GM19463 (cell line): ENCODE data around the gene ATOH1.

Source experiments
- ATAC-seq: cut with Tn5 transposase; IDR thresholded peaks from one replicate; pipeline ENCODE4 v1.9.1; 2021; ENCODE audit warnings: mild to moderate bottlenecking, moderate library complexity; ENCODE audit not compliant: unreplicated experiment

Gene ATOH1, protein sequence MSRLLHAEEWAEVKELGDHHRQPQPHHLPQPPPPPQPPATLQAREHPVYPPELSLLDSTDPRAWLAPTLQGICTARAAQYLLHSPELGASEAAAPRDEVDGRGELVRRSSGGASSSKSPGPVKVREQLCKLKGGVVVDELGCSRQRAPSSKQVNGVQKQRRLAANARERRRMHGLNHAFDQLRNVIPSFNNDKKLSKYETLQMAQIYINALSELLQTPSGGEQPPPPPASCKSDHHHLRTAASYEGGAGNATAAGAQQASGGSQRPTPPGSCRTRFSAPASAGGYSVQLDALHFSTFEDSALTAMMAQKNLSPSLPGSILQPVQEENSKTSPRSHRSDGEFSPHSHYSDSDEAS

DNA sequence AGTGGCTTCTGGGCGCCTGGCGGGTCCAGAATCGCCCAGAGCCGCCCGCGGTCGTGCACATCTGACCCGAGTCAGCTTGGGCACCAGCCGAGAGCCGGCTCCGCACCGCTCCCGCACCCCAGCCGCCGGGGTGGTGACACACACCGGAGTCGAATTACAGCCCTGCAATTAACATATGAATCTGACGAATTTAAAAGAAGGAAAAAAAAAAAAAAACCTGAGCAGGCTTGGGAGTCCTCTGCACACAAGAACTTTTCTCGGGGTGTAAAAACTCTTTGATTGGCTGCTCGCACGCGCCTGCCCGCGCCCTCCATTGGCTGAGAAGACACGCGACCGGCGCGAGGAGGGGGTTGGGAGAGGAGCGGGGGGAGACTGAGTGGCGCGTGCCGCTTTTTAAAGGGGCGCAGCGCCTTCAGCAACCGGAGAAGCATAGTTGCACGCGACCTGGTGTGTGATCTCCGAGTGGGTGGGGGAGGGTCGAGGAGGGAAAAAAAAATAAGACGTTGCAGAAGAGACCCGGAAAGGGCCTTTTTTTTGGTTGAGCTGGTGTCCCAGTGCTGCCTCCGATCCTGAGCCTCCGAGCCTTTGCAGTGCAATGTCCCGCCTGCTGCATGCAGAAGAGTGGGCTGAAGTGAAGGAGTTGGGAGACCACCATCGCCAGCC lies at the start of gene ATOH1:
ATOH1 (plus strand) TSS at position 422 of the 663 bp plus-strand sequence; CDS start at position 596, 174 bp downstream.
- ATAC-seq, result peak; percentile 21

DNA sequence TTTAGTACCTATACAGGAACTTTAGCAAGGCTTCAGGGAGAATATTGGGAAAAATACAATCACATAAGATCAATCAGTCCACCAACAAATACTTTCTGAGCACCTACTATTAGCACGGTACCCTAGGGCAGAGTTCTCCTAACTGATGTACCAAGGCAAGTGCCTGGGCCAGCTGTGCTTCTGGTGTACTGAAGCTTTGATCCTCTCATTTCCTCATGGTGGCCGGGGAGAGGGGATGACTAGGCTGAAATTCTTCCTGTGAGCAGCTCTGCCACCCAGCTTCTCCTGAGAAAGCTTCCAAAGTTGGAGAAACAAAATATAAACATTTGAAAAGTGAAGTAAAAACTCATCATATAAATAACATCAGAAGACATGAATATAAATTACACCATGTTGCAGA lies 49.3 kb upstream of the ATOH1 start:
- ATAC-seq, result no peak

DNA sequence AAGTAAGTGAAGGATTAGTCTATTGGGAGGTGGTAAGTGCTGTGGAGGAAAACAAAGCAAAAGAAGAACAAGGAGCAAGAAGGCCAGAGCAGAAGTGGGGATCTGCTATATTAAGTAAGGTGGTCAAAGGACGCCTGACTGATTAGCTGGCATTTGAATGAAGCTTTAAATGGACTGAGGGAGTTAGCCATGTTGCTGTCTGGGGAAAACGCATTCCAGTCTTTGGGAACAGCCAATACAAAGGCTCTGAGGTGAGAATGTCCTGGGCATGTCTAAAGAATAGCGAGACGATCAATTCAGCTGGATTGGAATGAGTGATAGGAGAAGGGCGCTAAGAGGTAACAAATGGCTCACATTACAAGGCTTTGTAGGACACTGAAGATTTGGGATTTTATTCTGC lies 48.5 kb upstream of the ATOH1 start:
- ATAC-seq, result no peak

DNA sequence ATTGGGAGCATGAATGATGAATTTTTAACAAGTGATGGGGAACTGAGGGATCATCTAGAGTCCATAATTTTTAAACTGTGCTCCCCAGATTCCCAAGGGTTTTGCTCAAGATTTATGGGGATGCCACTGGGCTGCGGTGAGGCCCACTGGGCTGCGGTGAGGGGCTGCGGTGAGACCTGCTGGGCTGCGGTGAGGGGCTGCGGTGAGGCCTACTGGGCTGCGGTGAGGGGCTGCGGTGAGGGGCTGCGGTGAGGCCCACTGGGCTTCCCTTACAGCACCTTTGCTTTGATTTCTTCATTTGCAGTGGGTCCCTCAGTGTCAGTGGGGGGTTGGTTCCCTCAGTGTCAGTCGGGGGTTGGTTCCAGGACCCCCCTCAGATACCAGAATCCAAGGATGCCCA lies 47.4 kb upstream of the ATOH1 start:
- ATAC-seq, result no peak

DNA sequence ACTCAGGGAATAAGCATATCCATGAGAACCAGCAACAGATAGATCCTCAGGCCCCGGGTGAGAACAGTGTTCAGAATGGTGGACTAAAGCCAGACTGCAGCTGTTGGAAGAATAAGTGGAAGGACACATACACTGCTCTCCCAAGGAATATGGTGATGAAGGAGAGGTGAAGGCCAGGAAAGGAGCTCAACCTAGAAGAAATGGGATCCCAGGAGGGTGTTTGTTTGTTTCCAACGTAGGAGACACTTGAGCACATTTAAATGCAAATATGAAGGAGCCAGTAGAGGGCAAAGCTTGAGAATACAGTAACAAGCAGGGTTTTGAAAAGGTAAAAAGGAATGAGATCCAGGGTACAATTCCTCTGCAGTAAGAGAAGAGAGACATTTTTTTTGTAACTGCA lies 42.4 kb upstream of the ATOH1 start:
- no peak for ATAC-seq

DNA sequence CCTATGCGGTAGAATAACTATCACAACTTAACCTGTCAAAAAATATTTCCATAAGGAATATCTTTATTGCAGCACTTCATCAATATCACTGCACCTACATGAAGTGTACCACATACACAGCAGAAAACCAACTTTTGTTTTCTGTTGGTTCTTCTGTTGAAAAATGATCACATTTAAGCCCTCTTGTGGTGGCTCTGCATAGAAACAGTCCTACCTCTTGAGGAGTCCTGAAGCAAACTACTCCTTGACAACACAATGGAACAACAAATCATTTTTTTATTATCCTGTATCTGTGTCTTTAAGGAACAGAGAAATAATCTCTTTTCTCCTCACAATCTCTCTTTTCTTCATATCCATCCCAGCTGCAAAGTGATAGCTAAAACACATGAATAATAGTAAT lies 39.8 kb upstream of the ATOH1 start:
- peak; percentile 40 for ATAC-seq

DNA sequence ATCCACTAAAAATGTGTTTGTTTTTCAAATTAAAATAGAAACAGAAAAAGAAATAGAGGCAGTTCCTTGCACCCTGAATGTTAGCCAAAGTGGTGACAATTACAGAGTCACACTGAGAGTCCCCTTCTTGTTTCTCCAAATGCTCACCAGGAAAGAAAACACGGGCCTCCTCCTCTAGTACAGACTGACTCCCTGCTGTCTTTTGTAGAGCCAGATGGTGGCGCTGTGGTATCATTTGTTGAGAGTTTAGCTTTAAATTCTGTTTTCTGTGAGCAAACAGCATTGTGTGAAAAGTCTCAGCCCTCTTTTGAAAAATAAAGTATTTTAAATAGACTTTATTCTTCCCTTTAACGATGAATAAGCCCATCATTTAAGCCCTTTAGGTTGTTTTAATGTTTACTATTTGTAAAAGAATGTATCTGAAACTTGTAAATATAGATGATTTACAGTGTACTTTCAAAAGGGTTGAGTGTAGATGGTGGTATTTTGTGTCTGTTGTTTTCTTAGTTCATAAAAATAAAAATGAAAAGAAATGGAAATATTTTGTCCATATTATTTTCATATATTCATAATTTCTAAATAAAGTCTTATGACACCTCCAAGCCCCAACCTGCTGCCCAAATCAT lies 36.9 kb upstream of the ATOH1 start:
- ATAC-seq, result peak; percentile 72

DNA sequence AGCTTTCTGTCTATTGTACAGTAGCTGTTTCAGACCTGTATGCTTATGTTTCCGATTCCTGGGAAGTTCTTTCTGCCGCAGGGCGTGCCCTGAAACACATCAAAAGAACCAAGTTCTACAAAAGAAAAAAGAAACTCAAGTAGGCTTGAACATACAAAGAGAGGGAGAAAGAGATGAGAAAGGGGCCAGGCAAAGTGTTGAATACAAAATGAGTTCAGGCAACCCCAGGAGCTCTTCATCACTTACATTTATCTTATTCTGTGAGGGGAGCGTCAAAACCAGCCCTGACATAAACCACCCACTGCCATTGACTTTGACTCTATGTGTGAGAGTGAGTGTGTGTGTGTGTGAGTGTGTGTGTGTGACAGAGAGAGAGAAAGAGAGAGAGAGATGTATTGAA lies 26.5 kb upstream of the ATOH1 start:
- no peak for ATAC-seq

DNA sequence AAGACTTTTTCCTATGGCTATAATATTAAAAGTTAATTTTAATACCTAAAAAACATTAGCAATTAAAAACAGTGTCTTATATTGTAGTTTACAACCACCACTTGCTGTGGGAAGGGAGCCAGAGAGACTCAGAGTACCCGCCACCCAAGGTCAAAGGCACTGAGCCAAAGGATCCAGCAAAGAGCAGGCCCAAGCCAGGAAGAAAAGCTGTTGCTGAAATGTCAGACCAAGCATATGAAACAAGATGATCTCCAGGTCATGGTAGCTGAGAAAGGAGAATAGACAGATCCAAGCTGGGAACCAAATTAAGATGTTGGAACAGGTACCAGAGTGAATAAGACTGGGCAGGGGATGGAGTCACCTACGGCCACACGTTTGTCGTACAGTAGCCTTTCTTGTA lies 18.8 kb upstream of the ATOH1 start:
- ATAC-seq, result no peak

DNA sequence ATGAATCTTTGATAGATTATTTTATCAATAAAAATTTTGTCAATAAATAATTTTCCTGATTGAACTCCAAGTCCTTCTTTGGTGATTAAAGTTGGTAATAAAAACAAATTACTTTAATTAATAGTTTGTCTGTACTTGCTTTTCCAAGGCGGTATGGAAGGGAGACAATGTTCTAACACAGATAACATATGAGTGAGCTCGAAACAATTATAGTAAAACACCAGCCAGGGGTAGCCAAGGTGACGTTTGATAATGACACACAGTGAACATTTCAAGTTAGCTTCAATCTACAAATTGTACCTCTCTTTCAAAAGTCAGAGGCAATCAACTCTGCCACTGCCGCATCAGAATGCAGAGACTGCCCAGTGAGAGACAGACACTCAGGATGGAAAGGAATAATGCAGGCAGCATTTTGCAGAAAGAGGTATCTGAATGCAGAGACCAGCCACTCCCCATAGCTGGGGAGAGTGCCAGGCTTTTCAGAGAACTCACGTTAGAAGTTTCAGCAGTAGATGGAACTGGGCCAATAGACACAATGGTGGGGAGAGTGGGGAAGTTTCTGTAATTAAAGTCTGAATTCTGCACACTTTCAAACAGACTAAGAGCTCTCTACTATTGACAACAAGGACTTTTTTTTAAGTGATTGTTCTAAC lies 18.1 kb upstream of the ATOH1 start:
- ATAC-seq, result no peak

DNA sequence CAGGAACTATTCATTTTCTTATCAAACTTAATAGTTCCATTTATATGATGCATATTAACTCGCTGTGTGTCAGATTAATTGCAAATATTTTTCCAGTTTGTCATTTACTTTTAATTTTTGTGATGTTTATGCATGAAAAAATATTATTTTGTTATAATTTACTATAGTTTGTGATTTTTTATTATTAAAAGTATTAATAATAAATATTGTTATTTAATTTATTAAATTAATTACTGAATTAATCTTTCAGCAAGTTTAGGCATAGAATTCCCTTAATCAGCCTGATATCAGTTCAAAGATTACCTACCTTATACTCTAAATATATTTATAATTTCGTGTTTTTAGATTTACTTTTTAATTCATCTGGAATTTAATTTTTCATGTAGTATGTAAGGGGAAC lies 15.5 kb upstream of the ATOH1 start:
- no peak for ATAC-seq

DNA sequence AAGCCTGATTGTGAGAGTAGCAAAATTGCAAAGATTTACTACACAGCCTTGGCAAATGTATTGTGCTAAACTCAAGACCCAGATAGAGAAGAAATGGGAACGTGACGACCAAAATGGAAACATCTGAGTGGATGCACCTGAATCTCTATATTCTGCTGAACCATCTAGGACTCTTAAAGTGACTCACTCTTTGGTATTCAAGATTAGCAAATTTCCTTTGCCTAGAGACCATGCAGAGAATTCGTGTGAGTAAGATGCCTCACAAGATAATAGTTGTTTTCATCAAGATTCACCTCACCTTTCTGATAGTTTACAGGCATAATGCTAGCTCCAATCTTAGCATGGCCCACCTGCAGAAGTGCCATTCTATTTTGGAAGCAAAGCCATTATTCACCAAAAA lies 14.4 kb upstream of the ATOH1 start:
- no peak for ATAC-seq

DNA sequence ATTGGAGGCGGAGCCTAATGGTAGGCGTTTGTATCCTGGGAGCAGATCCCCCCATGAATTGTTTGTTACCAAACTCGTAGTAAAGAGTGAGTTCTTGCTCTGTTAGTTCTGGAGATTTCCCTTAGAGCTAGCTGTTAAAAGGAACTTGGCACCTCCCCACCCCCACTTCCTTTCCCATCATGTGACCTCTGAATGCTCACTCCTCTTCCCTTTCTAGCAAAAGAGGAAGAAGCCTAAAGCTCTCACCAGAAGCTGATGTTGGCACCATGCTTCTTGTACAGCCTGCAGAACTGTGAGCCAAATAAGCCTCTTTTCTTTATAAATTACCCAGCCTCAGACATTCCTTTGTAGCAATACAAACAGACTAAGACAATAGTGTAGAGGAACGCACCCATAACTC lies 13.8 kb upstream of the ATOH1 start:
- no peak for ATAC-seq

DNA sequence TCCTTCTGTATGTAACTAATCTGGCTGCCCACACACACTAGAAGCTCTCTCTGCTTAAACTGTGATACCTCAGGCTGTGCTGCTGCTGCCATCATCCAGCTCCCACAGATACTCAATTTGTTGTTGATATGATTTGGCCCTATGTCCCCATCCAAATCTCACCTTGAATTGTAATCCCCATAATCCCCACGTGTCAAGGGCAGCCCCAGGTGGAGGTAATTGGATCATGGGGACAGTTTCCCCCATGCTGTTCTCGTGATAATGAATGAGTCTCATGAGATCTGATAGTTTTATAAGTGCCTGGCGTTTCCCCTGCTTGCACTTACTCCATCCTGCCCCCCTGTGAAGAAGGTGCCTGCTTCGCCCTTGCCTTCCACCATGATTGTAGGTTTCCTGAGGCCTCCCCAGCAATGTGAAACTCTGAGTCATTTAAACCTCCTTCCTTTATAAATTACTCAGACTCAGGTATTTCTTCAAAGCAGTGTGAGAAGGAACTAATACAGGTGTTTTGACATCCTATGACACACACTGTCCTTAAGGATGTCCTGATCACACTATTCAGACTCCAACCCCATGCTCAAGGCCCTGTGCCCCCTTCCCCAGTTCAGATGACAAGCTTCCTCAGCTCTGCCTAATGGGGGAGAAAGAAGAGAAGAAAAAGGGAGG lies 2.9 kb upstream of the ATOH1 start:
- no peak for ATAC-seq

DNA sequence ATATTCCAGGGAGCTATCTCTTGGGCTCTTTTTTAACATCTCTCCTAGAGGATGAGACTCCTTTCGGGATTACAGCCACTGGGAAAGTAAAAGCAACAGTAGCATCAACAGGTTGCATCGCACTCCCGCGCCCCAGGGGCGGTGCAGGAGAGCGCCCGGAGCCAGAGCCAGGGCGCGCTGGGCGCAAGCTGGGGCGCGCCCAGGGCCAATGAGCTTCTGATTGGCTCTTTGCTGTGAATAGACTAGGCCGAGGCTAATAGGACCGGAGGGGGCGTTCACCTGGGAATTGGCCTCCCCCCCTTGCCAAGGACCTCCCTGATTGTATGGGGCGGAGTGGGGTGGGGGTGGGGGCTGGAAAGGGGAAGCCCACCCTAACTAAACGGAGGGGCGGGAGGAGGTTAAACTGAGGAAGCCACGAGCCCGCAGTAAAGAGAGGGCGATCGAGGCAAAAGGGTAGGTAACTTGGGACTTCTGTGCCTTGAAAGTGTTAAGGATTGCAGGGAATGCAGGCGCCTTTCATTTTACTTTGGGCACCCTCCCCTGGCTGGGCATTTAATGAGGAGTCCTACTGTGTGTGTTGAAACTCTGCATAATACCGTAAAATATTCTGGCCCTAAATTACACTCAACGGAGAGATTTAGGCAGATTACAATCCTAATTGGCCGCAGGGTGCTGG lies 1.1 kb upstream of the ATOH1 start:
- ATAC-seq, result no peak

DNA sequence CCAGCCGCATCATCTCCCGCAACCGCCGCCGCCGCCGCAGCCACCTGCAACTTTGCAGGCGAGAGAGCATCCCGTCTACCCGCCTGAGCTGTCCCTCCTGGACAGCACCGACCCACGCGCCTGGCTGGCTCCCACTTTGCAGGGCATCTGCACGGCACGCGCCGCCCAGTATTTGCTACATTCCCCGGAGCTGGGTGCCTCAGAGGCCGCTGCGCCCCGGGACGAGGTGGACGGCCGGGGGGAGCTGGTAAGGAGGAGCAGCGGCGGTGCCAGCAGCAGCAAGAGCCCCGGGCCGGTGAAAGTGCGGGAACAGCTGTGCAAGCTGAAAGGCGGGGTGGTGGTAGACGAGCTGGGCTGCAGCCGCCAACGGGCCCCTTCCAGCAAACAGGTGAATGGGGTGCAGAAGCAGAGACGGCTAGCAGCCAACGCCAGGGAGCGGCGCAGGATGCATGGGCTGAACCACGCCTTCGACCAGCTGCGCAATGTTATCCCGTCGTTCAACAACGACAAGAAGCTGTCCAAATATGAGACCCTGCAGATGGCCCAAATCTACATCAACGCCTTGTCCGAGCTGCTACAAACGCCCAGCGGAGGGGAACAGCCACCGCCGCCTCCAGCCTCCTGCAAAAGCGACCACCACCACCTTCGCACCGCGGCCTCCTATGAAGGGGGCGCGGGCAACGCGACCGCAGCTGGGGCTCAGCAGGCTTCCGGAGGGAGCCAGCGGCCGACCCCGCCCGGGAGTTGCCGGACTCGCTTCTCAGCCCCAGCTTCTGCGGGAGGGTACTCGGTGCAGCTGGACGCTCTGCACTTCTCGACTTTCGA lies 654 bp downstream of the ATOH1 start:
- peak; percentile 43 for ATAC-seq

DNA sequence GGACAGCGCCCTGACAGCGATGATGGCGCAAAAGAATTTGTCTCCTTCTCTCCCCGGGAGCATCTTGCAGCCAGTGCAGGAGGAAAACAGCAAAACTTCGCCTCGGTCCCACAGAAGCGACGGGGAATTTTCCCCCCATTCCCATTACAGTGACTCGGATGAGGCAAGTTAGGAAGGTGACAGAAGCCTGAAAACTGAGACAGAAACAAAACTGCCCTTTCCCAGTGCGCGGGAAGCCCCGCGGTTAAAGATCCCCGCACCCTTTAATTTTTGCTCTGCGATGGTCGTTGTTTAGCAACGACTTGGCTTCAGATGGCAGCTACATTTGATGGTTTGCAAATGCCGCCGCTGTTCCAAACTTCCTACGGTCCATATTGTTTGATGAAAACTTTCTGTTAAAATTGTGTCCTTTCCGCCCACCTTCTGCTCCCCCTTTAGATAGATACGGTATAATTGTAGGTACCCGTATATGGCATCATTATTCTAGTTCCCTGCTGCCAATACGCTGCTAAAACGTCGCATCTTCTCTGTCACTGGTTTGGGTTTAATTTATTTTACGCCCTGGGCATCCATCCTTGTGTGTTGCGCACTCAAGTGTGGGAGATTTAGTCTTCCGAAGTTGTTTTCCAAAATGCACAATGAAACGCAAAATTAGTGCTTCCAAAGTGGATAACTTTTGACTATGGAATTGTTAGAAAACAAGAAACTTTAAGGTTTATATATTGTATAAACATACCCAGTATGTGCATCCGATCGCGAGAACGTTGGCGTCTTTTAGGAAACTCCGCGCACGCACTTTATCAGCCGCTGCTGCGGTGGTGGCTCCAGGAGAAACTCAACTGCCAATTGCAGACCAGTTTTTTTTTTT lies 1.5 kb downstream of the ATOH1 start:
- ATAC-seq, result no peak

DNA sequence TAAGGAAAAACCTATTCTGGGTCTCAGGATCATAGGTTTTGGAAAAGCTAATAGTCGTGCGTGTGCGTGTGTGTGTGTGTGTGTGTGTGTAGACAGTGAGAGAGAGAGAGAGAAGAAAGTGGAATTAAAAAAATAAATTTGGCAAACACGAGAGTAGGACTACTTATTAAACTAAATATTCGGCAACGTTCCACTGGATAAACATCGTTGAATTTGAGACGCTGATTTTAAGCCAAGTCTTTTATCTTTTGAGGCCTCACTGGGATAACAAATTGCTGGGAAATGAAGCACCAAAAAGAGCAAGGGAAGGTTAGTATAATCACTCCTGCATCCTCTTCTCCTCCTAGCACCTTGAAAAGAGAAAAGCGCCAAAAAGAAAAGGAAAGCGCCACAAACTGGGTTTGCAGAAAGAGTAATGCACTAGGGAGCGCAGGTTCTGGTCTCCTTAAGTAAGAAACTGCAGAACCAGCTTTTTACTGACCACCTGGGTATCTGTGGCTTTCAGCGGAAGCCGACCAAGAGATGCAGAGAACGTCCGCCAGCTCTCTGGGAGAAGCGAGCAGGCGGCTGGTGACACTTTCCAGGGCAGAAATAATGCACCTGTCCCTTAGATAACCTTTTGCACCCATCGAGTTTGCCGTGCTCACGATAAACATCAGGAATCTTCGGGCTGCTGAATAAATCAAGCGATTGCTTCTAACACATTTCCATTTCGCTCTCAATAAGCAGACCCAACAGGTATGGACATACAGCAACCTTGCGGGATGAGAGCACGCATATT lies 3.4 kb downstream of the ATOH1 start:
- no peak for ATAC-seq
